GM15510 (cell line): ENCODE measurements around the gene HPCA.

Experiments used
- POLR2A ChIP-seq: IDR thresholded peaks from 3 replicates; pipeline ENCODE4 v1.6.1; 2011; ENCODE audit warnings: borderline replicate concordance; ENCODE audit not compliant: insufficient read length; ENCODE audit errors: extremely low read depth

The HPCA gene

DNA sequence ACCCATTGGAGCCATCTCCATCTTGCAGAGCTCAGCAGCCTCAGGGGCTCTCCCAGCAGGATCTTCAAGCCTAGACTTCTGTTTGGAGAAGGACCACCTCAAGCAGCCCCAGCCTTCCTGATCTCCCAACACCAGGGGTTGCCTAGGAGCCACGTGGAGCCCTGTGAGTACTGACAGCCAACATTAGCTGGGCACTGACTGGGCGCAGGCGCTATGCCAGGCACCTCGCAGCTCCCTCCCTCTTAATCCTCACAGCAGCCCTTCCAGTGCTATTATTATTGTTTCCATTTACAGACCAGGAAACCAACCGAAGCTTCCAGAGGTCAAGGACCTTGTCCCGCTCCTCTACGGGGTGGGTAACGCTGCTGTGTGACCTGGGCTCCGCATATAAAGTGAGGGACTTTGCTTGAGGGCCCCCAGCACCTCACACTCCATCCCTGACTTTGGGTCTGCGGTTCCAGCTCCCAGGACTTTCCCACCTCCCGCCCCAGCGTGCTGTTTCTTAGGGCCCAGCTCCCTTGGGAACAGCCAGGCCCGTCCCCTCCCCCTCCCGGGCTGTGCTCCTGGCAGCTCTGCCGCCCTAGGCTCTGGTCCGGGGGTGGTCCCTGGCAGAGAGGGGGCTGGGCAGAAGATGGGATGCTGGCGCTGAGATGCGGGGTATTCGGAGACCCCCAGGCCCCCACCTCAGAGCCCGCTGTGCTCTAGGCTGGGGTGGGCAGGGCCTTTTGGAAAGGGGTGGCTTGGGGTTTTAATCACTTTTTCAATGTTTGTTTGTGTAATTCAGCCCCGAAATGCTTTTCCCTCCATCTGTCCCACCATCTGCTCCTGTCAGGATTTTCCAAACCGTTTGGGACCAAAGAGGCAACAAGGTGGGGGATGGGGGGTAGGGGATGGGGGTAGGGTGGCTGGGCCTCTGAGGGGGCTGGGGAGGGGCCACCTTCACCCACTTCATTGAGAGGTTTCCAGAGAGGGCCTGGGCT is 4.1 kb upstream of the HPCA start:
- no peak for TF ChIP-seq POLR2A

GRCh38 chr1:32883338-32884031 is 2.8 kb upstream of the HPCA start:
- TF ChIP-seq POLR2A = no peak

- TF ChIP-seq POLR2A = no peak
These were observed 2.3 kb upstream of the HPCA start for GRCh38 chr1:32884032-32884372.

GRCh38 chr1:32884726-32885125 is 1.6 kb upstream of the HPCA start:
- no peak for TF ChIP-seq POLR2A

GRCh38 chr1:32885676-32886003 is 651 bp upstream of the HPCA start:
- TF ChIP-seq POLR2A = no peak

GRCh38 chr1:32886828-32887414 is 630 bp downstream of the HPCA start:
- no peak for TF ChIP-seq POLR2A

- TF ChIP-seq POLR2A = no peak
These were observed 1.3 kb downstream of the HPCA start for GRCh38 chr1:32887623-32888022.

DNA sequence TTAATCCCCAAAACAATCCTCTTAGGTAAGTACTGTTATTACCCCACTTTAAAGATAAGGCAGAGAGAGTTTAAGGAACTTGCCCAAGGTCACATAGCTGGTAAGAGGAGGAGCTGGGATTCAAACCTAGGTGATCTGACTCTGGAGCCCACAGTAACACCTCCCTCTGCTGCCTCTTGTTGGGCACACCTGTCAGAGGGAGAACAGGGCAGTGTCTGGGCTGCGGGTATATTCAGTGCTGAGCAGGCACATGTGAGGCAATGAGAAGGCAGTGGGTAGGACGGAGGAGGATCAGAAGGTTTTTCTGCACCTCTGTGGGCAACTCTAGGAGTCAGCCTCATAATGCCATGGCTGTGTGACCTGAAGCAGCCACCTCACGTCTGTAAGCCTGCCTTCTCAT is 1.8 kb downstream of the HPCA start:
- TF ChIP-seq POLR2A = no peak

- no peak for TF ChIP-seq POLR2A
These were observed 2.6 kb downstream of the HPCA start for GRCh38 chr1:32888677-32889420.

- no peak for TF ChIP-seq POLR2A
These were observed 3.5 kb downstream of the HPCA start for GRCh38 chr1:32889731-32890278.

- TF ChIP-seq POLR2A = no peak
These were observed 4.4 kb downstream of the HPCA start for GRCh38 chr1:32890516-32891240.

- no peak for TF ChIP-seq POLR2A
These were observed 4.9 kb downstream of the HPCA start for GRCh38 chr1:32891241-32891570.

- TF ChIP-seq POLR2A = no peak
These were observed 5.3 kb downstream of the HPCA start for GRCh38 chr1:32891630-32892029.

DNA sequence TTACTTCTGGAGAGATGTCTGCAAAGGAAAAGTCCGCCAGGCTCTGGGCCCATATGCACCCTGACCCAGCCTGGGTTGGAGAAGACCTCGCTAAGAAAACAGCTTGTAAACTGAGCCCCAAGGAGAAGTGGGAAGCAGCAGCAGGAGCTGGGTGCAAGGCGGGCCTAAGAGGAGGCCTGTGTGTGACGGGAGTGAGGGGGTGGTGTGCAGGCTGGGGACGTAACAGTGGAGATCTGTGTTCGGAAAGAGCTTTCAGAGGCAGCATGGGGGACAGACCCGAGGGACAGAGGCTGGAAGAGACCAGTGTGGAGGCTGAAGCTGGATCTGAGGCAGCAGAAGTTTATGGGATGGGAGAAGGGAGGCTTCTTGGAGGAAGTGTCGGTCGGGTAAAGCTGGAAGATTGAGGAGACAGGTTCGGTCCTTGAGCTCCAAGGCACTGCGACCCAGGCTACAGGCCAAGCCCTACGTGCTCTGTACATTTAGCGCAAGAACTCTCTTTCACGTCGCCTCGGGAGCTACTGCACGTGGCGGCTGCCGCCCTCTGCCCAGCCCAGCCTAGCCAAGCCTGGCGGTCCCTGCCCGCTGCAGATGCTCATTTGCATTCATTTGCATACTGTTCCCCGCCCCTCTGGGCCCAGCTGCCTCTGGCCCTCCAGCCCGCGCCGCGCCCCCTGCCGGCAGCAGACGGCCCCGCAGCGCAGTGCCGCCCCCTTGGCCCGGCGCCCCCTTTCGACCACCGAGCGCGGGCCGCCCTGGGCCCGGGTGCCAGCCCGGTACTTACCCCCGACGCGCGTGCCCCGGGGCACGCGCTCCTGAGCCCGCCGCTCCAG is 6.3 kb downstream of the HPCA start:
- no peak for TF ChIP-seq POLR2A
